KOPT-K1 (cell line): ENCODE measurements around the gene LAMB2.

Experiments
- H3K27ac ChIP-seq: fragments of 200-600 bp; sonication (generic); 2 replicates; pipeline ENCODE4 v1.5.1; 2016; ENCODE audit warnings: antibody characterized with exemption, mild to moderate bottlenecking, low read depth, low read length; ENCODE audit not compliant: poor library complexity, severe bottlenecking
- H3K36me3 ChIP-seq: fragments of 200-600 bp; sonication (generic); 2 replicates; pipeline ENCODE4 v1.5.1; 2017; ENCODE audit warnings: antibody characterized with exemption, mild to moderate bottlenecking, low read length, moderate library complexity; ENCODE audit not compliant: insufficient read depth
- H3K9me3 ChIP-seq: fragments of 200-600 bp; sonication (generic); 2 replicates; pipeline ENCODE4 v1.5.1; 2017; ENCODE audit warnings: antibody characterized with exemption, low read length, mild to moderate bottlenecking; ENCODE audit not compliant: insufficient read depth, poor library complexity, severe bottlenecking

Gene LAMB2

GRCh38 chr3:49119439-49119838, 13.4 kb downstream of the LAMB2 start:
- H3K36me3 ChIP-seq = peaks cover 48% of the 10 kb centered on the region
- no peaks in the 10 kb centered on the region for H3K9me3 ChIP-seq
- H3K27ac ChIP-seq = peak overlapping the region; percentile 82

GRCh38 chr3:49119036-49119435, 13.8 kb downstream of the LAMB2 start:
- Histone ChIP-seq H3K9me3 (no peaks in the 10 kb centered on the region), H3K36me3 (peaks cover 52% of the 10 kb centered on the region), H3K27ac (peak overlapping the region; percentile 82)

- H3K9me3 ChIP-seq = no peaks in the 10 kb centered on the region
- H3K36me3 ChIP-seq = peaks cover 98% of the 10 kb centered on the region
- H3K27ac ChIP-seq = no peak overlapping the region
These were observed 20.6 kb downstream of the LAMB2 start for GRCh38 chr3:49112262-49112661.

DNA sequence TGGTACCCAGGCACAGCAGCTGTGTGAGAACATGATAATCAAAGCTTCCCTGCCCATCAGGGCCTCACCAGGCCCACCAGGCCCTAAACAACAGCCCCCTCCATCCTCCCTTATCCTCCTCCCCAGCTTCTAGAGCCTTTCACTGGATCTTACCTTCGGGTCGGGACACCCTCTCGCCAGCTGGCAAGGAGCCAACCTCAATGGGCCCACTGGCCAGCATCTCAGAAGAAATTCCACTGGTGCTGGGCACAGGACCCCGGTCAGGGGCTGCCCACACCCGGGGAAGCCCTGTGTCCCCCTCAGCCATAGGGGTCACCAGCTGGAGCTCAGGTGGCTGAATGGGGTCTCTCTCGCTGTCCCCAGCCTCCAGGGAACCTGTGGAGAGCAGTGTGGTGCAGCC, 21.5 kb downstream of the LAMB2 start:
- Histone ChIP-seq H3K9me3 (no peaks in the 10 kb centered on the region), H3K27ac (no peak overlapping the region), H3K36me3 (peaks cover 90% of the 10 kb centered on the region)

- no peaks in the 10 kb centered on the region for H3K9me3 ChIP-seq
- H3K36me3 ChIP-seq = peaks cover 84% of the 10 kb centered on the region
- H3K27ac ChIP-seq = no peak overlapping the region
These were observed 22.1 kb downstream of the LAMB2 start for GRCh38 chr3:49110780-49111179.

- Histone ChIP-seq H3K36me3 (peaks cover 61% of the 10 kb centered on the region), H3K27ac (no peak overlapping the region), H3K9me3 (no peaks in the 10 kb centered on the region)
These were observed 24.5 kb downstream of the LAMB2 start for GRCh38 chr3:49108346-49108745.

GRCh38 chr3:49104427-49105291, 28.2 kb downstream of the LAMB2 start, which contains the start of gene QARS1:
TSS of gene QARS1 (minus strand) at chr3:49104757. CDS start at chr3:49104733, 24 bp downstream.
- peak within 1 kb of the TSS; percentile 90 for H3K27ac ChIP-seq
- no peaks in the 10 kb centered on the region for H3K9me3 ChIP-seq
- peaks cover 61% of the 10 kb centered on the region for H3K36me3 ChIP-seq

DNA sequence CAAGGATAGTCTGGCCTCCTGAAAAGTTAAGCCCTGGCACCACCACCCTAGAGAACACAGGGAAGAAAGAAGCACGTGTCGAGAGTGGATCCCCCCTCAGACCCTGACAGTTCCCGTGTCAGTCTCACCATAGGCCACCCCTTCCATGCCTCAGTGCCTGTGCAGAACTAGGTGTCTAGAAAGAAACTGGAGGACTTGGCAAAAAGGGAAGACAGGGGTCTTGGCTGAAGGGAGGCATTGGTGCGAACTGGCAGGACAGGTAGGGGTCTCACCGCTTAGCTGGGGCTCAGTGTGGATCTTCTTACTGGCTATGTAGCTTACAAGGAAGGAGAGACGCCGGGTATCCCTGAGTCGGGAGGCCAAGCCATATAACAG, 28.8 kb downstream of the LAMB2 start:
- Histone ChIP-seq H3K9me3 (no peaks in the 10 kb centered on the region), H3K27ac (peak overlapping the region; percentile 90), H3K36me3 (peaks cover 61% of the 10 kb centered on the region)

GRCh38 chr3:49100046-49100615, 32.7 kb downstream of the LAMB2 start:
- peaks cover 76% of the 10 kb centered on the region for H3K36me3 ChIP-seq
- H3K9me3 ChIP-seq = no peaks in the 10 kb centered on the region
- no peak overlapping the region for H3K27ac ChIP-seq

DNA sequence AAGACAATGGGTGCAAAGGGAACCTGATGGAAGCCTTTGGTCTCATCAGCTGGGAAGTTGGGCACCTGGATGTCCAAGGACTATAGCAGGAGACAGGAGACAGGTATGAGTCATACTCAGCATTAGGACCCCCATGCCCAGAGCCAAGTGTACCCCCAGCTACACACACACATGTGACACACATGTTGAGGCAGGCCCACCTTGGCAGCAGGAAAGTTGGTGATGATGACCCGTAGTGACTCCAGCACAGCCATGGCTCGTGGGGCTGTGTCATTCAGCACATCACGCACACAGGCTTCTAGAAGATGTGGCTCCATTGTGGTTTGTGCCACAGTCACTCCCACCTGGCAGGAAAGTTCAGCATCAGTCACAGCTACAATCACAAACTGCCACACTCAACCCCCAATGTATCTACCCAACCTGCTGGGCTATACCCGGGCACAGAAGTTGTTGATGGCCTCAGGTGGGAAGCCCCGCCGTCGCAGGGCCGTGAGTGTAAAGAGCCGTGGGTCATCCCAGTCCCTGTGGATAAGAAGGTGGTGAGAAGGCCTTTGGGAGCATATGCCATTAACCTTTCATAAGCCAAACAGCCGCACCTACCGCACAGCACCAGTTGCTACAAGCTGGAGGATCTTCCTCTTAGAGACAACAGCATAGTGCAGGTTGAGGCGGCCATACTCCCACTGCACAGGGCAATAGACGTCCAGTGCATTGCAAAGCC, 33.8 kb downstream of the LAMB2 start:
- Histone ChIP-seq H3K27ac (no peak overlapping the region), H3K36me3 (peaks cover 76% of the 10 kb centered on the region)

GRCh38 chr3:49098429-49098828, 34.4 kb downstream of the LAMB2 start:
- peaks cover 76% of the 10 kb centered on the region for H3K36me3 ChIP-seq
- no peak overlapping the region for H3K27ac ChIP-seq
- H3K9me3 ChIP-seq = no peaks in the 10 kb centered on the region

More for the DNA sequence above, 33.8 kb downstream of the LAMB2 start:
- H3K9me3 ChIP-seq = no peaks in the 10 kb centered on the region

- no peaks in the 10 kb centered on the region for H3K9me3 ChIP-seq
- H3K27ac ChIP-seq = peak within 1 kb of the TSS; percentile 83
- peaks cover 59% of the 10 kb centered on the region for H3K36me3 ChIP-seq
These were observed 38.7 kb downstream of the LAMB2 start, which contains the start of gene QRICH1 for GRCh38 chr3:49093853-49094767. TSS of gene QRICH1 (minus strand) at chr3:49094071. CDS start at chr3:49077017, 17,054 bp downstream.

- H3K36me3 ChIP-seq = peaks cover 59% of the 10 kb centered on the region
- no peaks in the 10 kb centered on the region for H3K9me3 ChIP-seq
- H3K27ac ChIP-seq = peak overlapping the region; percentile 83
These were observed 39.7 kb downstream of the LAMB2 start for GRCh38 chr3:49092938-49093852.
